GM18526 (cell line): Measurements from ENCODE around the gene MEMO1.

Experiments
- POLR2A ChIP-seq: IDR thresholded peaks from 3 replicates; pipeline ENCODE4 v1.6.1; 2011; ENCODE audit not compliant: insufficient read length; ENCODE audit errors: extremely low read depth

The MEMO1 gene

DNA sequence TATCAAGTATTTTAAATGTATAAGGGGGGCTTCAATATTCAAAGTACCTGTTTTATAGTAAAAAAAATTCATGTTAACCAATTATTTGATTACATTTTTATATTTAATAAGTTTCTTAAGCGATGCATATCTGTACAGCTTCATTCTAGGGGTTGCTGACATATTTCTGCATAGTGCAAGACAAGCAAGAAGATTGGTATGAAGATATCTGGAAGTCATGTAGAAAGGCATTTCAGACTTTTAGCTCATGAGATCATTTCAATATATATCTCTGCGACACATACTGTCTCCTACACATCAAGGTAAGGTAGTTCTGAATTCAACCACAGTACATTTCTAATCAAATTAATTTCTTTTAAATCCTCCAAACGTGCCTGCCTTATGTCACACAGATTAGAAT is 73.1 kb downstream of the MEMO1 start:
- no peak for TF ChIP-seq POLR2A

DNA sequence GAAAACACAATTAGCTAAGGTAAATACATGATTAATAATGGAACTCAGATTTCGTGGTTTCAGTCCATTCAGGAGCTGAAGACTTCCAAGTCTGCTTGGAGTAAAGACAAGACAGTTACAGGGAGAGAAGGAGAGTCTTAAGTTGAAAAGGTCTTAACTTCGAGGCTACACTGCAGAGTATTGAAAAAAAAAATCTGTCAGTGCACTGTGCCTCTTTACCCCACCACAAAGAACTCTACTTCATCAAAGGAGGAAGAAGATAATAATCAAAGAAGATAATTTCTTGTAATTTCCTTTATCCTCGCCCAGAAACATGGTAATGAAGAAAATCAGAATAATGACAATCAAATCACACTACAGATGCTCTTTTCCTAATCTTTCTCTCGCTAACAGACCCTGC is 75.4 kb downstream of the MEMO1 start:
- no peak for TF ChIP-seq POLR2A

DNA sequence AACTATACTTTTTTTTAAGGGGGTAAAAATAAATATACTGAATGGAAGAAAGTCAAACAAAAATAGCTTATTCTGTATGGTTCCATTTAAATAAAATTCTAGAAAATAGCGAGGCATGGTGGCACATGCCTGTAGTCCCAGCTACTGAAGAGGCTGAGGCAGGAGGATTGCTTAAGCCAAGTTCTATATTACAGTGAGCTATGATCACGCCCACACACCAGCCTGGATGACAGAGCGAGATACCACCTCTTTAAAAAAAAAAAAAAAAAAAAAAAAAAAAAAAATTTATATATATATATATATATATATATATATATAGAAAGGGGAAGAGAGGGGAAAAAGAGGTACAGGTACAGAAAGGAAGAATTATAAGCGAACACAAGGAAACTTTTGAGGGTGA is 77.7 kb downstream of the MEMO1 start:
- TF ChIP-seq POLR2A: no peak

DNA sequence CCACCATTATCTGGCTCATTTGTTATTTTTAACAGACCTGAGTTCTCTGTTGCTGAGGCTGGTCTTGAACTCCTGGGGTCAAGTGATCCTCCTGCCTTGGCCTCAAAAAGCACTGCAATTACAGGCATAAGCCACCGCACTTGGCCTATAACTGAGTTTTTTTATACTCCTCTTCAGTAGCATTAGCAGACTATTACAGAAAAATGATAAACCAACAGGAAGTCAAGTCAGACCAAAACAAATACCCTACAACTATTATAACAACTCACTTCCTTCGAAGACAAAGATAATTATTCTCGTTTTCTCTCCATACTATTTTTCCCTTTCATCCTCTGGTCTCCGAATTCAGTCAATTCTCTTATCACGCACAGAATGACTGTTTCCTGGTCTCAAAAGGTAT is 78.2 kb downstream of the MEMO1 start:
- TF ChIP-seq POLR2A: no peak

DNA sequence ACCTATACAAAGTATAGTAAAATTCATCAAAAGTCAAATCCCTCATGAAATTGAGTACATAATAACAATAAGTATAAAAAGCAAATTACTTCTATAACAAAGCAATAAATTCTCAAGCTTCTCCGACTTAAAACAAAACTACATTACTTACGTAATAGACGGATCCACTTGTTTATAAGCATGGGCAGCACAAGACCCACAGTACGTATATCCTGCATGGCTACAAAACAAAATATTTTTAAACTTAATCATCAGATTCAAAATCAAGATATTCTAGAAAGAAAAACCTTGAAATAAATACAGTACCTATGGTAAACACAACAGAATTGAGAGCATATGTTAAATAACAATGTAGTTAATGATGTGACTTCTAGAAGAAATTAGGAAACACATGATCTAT is 78.9 kb downstream of the MEMO1 start:
- TF ChIP-seq POLR2A: no peak

DNA sequence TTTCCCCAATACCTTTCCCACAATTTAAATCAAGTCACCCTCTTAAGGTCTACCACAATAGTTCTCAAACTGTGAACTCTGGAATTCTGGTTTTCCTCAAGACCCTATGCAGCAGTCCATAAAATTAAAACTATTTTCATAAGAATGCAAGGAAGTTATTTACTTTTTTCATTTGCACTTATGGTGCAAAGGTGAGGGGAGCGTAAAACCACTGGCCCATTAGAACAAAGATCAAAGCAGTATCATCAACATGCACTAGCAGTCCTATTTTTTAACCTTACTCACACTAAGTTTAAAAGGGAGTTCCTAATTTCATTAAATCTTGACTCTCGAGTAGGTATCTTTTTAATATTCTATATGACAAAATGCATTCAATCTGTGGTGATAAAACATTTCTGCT is 85.3 kb downstream of the MEMO1 start:
- no peak for TF ChIP-seq POLR2A

DNA sequence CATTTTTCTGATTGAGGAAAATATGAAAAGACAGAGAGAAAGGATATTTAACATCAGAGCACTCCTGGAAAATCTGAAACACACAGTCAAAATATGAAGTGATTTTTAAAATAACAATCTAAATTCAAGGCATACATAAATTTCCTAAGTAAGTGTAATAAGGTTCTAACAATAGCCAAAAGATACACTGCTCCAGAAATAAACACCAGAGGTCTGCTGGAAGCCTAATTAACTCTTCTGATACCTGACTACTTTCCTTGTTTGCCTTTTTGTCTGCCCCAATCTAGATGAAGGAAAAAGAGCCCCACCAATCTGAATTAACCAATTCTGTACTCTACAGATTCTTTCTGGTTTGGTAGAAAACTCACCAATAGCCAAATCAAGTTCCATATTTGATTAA is 87.1 kb downstream of the MEMO1 start:
- no peak for TF ChIP-seq POLR2A

DNA sequence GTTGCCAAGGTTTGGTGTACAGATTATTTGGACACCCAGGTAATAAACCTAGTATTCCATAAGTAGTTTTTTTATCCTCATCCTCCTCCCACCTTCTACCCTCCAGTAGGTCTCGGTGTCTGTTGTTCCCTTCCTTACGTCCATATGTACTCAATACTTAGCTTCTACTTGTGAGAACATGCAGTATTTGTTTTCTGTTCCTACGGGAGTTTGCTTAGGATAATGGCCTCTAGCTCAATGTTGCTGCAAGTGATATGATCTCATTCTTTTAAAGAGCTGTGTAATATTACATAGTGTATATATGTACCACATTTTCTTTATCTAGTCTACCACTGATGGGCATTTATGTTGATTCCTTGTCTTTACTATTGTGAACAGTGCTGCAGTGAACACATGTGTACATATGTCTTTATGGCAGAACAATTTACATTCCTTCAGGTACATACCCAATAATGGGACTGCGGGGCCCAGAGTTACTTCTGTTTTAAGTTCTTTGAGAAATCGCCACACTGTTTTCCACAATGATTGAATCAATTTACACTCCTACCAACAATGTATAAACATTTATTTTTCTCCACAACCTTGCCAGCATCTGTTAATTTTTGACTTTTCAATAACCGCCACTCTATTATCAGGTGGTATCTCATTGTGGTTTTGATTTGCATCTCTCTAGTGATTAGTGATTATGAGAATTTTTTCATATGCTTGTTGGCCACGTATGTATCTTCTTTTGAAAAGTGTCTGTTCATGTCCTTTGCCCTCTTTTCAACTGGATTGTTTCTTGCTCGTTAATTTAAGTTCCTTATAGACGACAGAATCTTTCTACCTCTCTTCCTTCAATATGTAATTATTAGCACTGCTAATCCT is 88.0 kb downstream of the MEMO1 start:
- no peak for TF ChIP-seq POLR2A

DNA sequence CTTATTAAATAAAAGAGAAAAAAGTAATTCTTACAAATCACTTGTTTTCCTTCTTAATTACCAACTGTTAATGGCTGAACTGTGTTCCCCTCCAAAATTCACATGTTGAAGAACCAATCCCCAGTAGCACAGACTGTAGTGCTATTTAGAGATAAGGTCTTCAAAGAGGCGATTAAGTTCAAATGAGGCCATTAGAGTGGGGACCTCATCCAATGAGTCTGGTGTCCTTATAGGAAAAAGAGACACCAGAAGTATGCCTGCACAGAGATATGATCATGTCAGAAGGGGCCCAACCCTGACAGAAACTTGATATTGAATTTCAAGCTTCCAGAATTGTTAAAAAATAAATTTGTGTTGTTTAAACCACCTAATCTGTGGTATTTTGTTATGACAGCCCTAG is 89.8 kb downstream of the MEMO1 start:
- no peak for TF ChIP-seq POLR2A

DNA sequence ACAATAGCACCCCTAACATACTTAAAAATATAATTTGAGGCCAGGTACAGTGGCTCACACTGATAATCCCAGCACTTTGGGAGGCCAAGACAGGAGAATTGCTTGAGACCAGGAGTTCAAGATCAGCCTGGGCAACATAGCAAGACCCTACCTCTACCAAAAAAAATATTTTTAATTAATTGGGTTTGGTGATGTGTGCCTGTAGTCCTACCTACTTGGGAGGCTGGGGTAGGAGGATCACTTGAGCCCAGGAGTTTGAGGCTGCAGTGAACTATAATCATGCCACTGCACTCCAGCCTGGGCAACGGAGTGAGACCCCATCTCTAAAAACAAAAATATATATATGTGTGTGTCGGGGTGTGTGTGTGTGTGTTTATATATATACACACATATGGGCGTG is 91.3 kb downstream of the MEMO1 start:
- TF ChIP-seq POLR2A: no peak

DNA sequence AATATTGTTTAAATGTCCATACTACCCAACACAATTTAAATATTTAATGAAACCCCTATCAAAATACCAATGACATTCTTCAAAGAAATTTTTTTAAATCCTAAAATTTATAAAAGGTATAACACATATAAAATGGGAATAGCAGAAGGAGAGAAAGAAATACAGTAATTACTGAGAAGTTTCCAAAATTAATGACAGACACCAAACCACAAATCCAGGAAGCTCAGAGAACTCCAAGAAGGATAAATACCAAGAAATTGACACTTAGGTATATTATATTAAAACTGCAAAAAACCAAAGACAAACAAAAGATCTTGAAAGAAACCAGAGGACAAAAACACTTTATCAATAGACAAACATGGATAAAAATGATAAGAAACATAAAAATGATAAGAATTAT is 101.1 kb downstream of the MEMO1 start:
- no peak for TF ChIP-seq POLR2A

DNA sequence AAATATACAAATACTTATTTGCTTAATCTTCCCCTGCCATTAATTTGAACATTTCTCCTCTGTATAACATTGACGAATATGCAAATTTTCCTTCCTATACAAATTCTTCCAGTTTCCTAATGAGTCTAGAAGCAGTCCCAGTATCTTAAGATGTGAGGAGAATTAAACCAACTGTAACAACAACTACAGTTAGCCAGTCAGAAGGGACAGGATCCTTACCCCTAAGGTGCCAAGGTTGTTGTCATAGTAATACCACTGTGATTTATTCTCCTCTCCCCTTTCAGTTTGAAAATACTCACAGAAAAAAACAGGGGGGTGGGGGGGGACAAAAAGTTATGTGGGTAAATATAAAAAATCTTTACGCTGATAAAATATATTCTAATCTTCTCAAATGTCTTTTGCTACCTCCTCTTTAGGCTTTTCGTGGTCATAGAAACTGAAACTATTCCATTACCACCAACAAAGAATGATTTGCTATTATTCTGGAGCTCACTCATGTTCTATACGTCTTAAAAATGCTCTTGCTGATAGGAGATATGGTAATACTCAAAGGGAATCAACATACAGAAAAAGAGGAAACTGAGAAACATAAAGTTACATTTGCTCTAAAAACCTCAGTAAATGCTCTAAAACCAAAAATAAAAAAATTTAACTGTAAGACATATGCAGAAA is 107.6 kb downstream of the MEMO1 start:
- no peak for TF ChIP-seq POLR2A

DNA sequence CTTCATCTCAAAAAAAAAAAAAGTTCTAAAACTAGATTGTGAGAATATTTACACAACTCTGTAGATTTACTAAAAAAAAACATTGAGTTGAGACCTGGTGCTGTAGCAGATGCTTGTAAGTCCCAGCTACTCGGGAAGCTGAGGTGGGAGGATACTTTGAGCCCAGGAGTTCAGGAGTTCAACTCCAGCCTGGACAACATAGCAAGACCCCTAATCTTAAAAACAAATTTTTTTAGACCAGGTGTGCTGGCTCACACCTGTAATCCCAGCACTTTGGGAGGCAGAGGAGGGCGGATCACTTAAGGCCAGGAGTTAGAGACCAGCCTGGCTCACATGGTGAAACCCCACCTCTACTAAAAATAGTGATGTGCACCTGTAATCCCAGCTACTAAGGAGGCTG is 108.9 kb downstream of the MEMO1 start:
- TF ChIP-seq POLR2A: no peak

DNA sequence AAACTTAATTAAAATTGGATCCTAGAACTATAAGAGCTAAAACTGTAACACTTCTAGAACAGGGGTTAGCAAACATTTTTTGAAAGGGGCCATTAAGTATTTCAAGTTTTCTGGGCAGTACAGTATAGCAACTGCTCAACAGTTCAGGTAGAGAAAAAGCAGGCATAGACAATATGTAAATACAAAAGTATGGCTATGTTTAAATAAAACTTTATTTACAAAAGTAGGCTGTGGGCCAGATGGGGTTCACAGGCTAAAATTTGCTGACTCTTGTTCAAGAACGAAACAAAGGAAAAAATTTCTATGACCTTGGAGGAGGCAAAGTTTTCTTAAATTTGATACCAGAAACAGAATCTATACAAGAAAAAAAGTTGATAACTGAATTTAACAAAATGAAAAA is 114.5 kb downstream of the MEMO1 start:
- no peak for TF ChIP-seq POLR2A

DNA sequence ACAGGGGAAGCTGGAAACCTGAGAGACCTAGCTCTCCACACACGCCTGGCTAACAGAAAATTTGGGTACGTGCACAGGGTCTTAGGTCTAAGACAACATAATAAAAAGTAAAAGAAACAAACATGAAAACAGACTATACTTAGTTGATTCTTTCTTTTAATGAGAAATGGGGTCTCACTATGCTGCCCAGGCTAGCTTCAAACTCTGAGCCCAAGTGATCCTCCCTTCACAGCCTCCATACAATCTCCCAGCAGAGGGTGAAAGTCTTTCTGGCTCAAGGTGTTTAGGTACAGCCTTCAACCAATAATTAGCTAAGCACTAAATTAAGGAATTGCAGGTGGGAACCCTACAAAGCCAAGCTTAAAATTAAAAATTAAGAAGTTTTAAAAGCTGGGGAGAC is 116.2 kb downstream of the MEMO1 start:
- TF ChIP-seq POLR2A: no peak

DNA sequence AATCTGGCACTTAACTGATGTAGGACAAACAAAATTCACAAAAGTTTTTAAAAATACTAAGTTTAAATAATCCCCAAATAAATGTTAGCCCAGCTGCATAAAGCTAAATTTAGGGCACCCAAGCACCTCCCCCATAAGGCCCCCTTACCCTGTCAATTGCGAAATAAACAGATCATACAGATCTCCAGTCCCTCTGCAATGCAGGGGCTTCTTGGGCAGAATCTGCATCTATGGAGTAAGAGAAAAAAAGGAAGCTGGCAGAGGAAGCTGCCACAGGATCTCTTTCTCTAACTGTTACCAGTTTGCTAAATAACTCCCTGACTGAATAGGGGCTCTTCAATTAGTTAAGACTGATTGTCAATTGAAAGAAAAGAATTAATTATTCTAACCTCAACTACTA is 117.7 kb downstream of the MEMO1 start:
- no peak for TF ChIP-seq POLR2A

DNA sequence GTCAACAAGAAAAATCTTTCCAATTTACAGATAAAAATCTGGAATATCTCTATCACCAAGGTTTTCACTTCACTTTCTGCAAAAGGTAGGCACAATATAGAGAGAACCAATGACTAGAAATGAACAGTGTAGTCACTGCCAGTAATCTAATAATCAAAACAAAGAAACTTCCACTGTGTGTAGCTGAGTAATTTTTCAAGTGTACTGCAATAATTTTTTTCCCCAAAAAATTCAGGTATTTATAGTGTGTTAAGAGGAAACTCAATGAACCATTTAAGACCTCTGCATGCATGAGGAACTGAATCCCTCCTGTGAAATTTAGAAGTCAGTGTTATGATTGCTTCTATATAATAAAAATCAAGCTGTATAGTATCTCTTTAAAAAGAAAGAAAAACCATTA is 121.8 kb downstream of the MEMO1 start:
- no peak for TF ChIP-seq POLR2A
